HCT116 (cell line): ENCODE data around the gene EDDM13. TPM values are rescaled to one million over a fixed set of nuclear protein-coding genes. Genes with fewer than 3 reads are reported as not detected.
"Not testable (repeated sequence)": the region's sequence is repeated elsewhere in the genome, so short reads cannot be mapped to it uniquely, and the experiment has no call there.

Experiments
- ATAC-seq: fragments of 200-7000 bp; cut with Tn5 transposase; 2 replicates; pipeline ENCODE4 v1.9.1; 2020; ENCODE audit warnings: mild to moderate bottlenecking, moderate library complexity
- BruUV-seq: library from RNA; stranded (reverse); fragments of 400-500 nt; replicated peaks from 2 replicates; lab custom pipeline; 2021; lab: Mats Ljungman, UMichigan
- CTCF ChIA-PET: fragments of 300-600 bp; sonication (Branson Sonifier 250); formaldehyde crosslinking; loops from one replicate; lab custom pipeline; 2021; ENCODE audit warnings: antibody characterized with exemption; lab: Charles Lee
- POLR2A ChIA-PET: fragments of 300-600, 350-600 bp; sonication (Branson Sonifier 250); formaldehyde crosslinking; loops from one replicate; lab custom pipeline; 2021; ENCODE audit warnings: antibody characterized with exemption; lab: Charles Lee
- RAD21 ChIA-PET, 2 experiments: fragments of 300-600 bp; sonication (Branson Sonifier 250); formaldehyde crosslinking; loops; one replicate each; lab custom pipeline; 2023; ENCODE audit warnings: low total read pairs in 2 of 2; ENCODE audit not compliant: uncharacterized antibody in 2 of 2, unreplicated experiment in 2 of 2, low non-redundant PET in 1 of 2; lab: Charles Lee
- DNase-seq: peaks from one replicate; pipeline ENCODE4 v3.0.0-alpha.2; 2010; ENCODE audit warnings: low read depth, low spot score
- H2AFZ ChIP-seq: fragments of 200-600 bp; shearing (Covaris generic), sonication (generic); 2 replicates; pipeline ENCODE4 v1.6.1; 2017; ENCODE audit warnings: low read depth, mixed run types, mixed read lengths, antibody characterized with exemption, low read length; ENCODE audit not compliant: poor library complexity, severe bottlenecking
- H3K27ac ChIP-seq: 2 replicates; pipeline ENCODE4 v1.5.1; 2012; ENCODE audit warnings: low read depth, low read length
- H3K27me3 ChIP-seq: fragments of 200-600 bp; sonication (generic); 2 replicates; pipeline ENCODE4 v1.6.1; 2016; ENCODE audit warnings: mixed run types, low read length, mixed read lengths; ENCODE audit not compliant: insufficient read depth
- H3K36me3 ChIP-seq, 2 experiments: fragments of 200-500 bp in 1 of 2; fragments of 200-600 bp in 1 of 2; sonication (Bioruptor generic) in 1 of 2; sonication (generic) in 1 of 2; 2 replicates each; pipeline versions ENCODE4 v1.5.1 to v1.6.1; 2014 to 2016; ENCODE audit warnings: low read length in 2 of 2, inconsistent platforms in 1 of 2, mixed read lengths in 1 of 2, mixed run types in 1 of 2; ENCODE audit not compliant: insufficient read depth in 2 of 2, control insufficient read depth in 1 of 2
- H3K4me1 ChIP-seq, 2 experiments: fragments of 200-600 bp in 1 of 2; sonication (generic) in 1 of 2; 2 replicates each; pipeline versions ENCODE4 v1.5.1 to v1.6.1; 2012 to 2017; ENCODE audit warnings: low read length in 2 of 2, inconsistent platforms in 1 of 2, mild to moderate bottlenecking in 1 of 2, mixed read lengths in 1 of 2, mixed run types in 1 of 2, moderate library complexity in 1 of 2; ENCODE audit not compliant: insufficient read depth in 2 of 2, control insufficient read depth in 1 of 2
- H3K4me2 ChIP-seq: fragments of 200-600 bp; sonication (generic); 2 replicates; pipeline ENCODE4 v1.6.1; 2017; ENCODE audit warnings: mixed run types, low read length, mixed read lengths
- H3K4me3 ChIP-seq, 2 experiments: fragments of 200-600 bp in 1 of 2; sonication (generic) in 1 of 2; replicated peaks in 1 of 2; 2 replicates each; pipeline ENCODE4 v1.5.1; 2011 to 2016; ENCODE audit warnings: low read length in 2 of 2, control low read depth in 1 of 2, low read depth in 1 of 2, mild to moderate bottlenecking in 1 of 2, mixed read lengths in 1 of 2, mixed run types in 1 of 2
- H3K79me2 ChIP-seq: fragments of 200-600 bp; sonication (generic); 2 replicates; pipeline ENCODE4 v1.6.1; 2017; ENCODE audit warnings: mild to moderate bottlenecking, mixed run types, low read length, moderate library complexity, mixed read lengths; ENCODE audit not compliant: insufficient read depth
- H3K9ac ChIP-seq: fragments of 200-600 bp; sonication (generic); 2 replicates; pipeline ENCODE4 v1.6.1; 2016; ENCODE audit warnings: low read length, mixed read lengths
- H3K9me2 ChIP-seq: fragments of 200-600 bp; sonication (generic), shearing (Covaris generic); 2 replicates; pipeline ENCODE4 v1.6.1; 2017; ENCODE audit warnings: mixed run types, mild to moderate bottlenecking, moderate library complexity; ENCODE audit not compliant: insufficient read depth
- H3K9me3 ChIP-seq, 2 experiments: fragments of 200-500 bp in 1 of 2; fragments of 200-600 bp in 1 of 2; sonication (Bioruptor generic) in 1 of 2; sonication (generic) in 1 of 2; 2 replicates each; pipeline ENCODE4 v1.6.1; 2014 to 2017; ENCODE audit warnings: low read length in 2 of 2, mixed read lengths in 2 of 2, inconsistent platforms in 1 of 2, low read depth in 1 of 2, mild to moderate bottlenecking in 1 of 2, mixed run types in 1 of 2, moderate library complexity in 1 of 2; ENCODE audit not compliant: control insufficient read depth in 1 of 2, insufficient read depth in 1 of 2
- H4K20me1 ChIP-seq: fragments of 200-600 bp; sonication (generic), shearing (Covaris generic); 2 replicates; pipeline ENCODE4 v1.6.1; 2017; ENCODE audit warnings: mixed run types, mild to moderate bottlenecking, moderate library complexity; ENCODE audit not compliant: insufficient read depth
- EZH2 ChIP-seq: fragments of 200-600 bp; sonication (generic); IDR thresholded peaks from 2 replicates; pipeline ENCODE4 v1.6.1; 2017; ENCODE audit warnings: antibody characterized with exemption, mixed run types
- JUND ChIP-seq: IDR thresholded peaks from 2 replicates; pipeline ENCODE4 v1.6.1; 2012
- MAX ChIP-seq: IDR thresholded peaks from 2 replicates; pipeline ENCODE4 v1.6.1; 2012
- SRF ChIP-seq: IDR thresholded peaks from 2 replicates; pipeline ENCODE4 v1.6.1; 2012; ENCODE audit warnings: low read depth
- ZBTB33 ChIP-seq: IDR thresholded peaks from 2 replicates; pipeline ENCODE4 v1.6.1; 2011; ENCODE audit warnings: mild to moderate bottlenecking, low read length, moderate library complexity; ENCODE audit not compliant: insufficient replicate concordance; ENCODE audit errors: extremely low read depth
- intact Hi-C: fragments of 100-400 bp; cut with micrococcal nuclease; formaldehyde crosslinking; loops from 2 replicates; pipeline ENCODE4 v1.10.0; 2022
- total RNA-seq: library from RNA; stranded (reverse); gene quantifications from one replicate; pipeline ENCODE4 v1.2.1, GENCODE V29; 2021; ENCODE audit not compliant: unreplicated experiment

Gene EDDM13
- total RNA-seq, 1 experiment from 2014 or later: not detected

GRCh38 chr19:56258272-56258671 is 14.3 kb upstream of the EDDM13 start:
- no peak for TF ChIP-seq MAX
- ChIA-PET RAD21 (no interaction called here), POLR2A (no interaction called here), CTCF (interaction anchor here (0.9 kb wide), 1 partner anchor 51 kb away, joined by 3 read pairs; no protein-coding TSS in a partner anchor)
- Histone ChIP-seq H3K9me2 (no peaks in the 10 kb centered on the region), H3K27ac (no peak overlapping the region), H2AFZ (no peak overlapping the region), H3K79me2 (no peaks in the 10 kb centered on the region), H3K9me3 (no peaks in the 10 kb centered on the region), H4K20me1 (no peaks in the 10 kb centered on the region), H3K4me3 (no peak overlapping the region), H3K27me3 (no peaks in the 10 kb centered on the region), H3K9ac (no peak overlapping the region), H3K4me1 (no peaks in the 10 kb centered on the region), H3K4me2 (no peak overlapping the region), H3K36me3 (no peaks in the 10 kb centered on the region)
- DNase-seq: no peak
- BruUV-seq: no TSS peak
- intact Hi-C loops: no loop called here
- ATAC-seq: no peak

GRCh38 chr19:56261145-56261544 is 11.4 kb upstream of the EDDM13 start:
- H3K9me2 ChIP-seq: no peaks in the 10 kb centered on the region
- DNase-seq: no peak
- intact Hi-C loops: no loop called here
- CTCF ChIA-PET: interaction anchor here (1.1 to 2.4 kb wide), 4 partner anchors 8 to 72 kb away, joined by 3 to 8 read pairs (median 8); no protein-coding TSS in a partner anchor
- ATAC-seq: no peak
- no peak overlapping the region for H3K9ac ChIP-seq
- H3K27me3 ChIP-seq: no peaks in the 10 kb centered on the region
- RAD21 ChIA-PET: no interaction called here
- no peaks in the 10 kb centered on the region for H4K20me1 ChIP-seq
- POLR2A ChIA-PET: no interaction called here
- no peaks in the 10 kb centered on the region for H3K9me3 ChIP-seq
- TF ChIP-seq JUND: no peak
- no peak for TF ChIP-seq SRF
- no peak for TF ChIP-seq EZH2
- no peak for TF ChIP-seq ZBTB33
- TF ChIP-seq, all 23 proteins: peak for 0
- Histone ChIP-seq H3K27ac (no peak overlapping the region), H3K4me1 (no peaks in the 10 kb centered on the region), H2AFZ (no peak overlapping the region), H3K4me2 (no peak overlapping the region), H3K79me2 (no peaks in the 10 kb centered on the region), H3K4me3 (no peak overlapping the region), H3K36me3 (no peaks in the 10 kb centered on the region)
- BruUV-seq: no TSS peak

- H3K79me2 ChIP-seq, H3K9me3 ChIP-seq, ATAC-seq, BruUV-seq, H3K4me3 ChIP-seq, H3K9ac ChIP-seq, H3K36me3 ChIP-seq, H2AFZ ChIP-seq, DNase-seq, RAD21 ChIA-PET, H3K9me2 ChIP-seq, H3K4me2 ChIP-seq, intact Hi-C loops, POLR2A ChIA-PET, H3K27ac ChIP-seq, H3K27me3 ChIP-seq, H3K4me1 ChIP-seq, H4K20me1 ChIP-seq: not testable (repeated sequence)
- CTCF ChIA-PET: interaction anchor here (1.4 kb wide), 1 partner anchor 9 kb away, joined by 8 read pairs; no protein-coding TSS in a partner anchor
These were observed 10.6 kb upstream of the EDDM13 start for GRCh38 chr19:56261932-56262331.
